GM23338 (cell line): ENCODE measurements around the gene ELMOD2. TPM values are rescaled to one million over a fixed set of nuclear protein-coding genes. Genes with fewer than 3 reads are reported as not detected.

Experiments used
- ATAC-seq: fragments of 200-7000 bp; cut with Tn5 transposase; 3 replicates; pipeline ENCODE4 v1.9.1; 2020
- DNase-seq: peaks from one replicate; pipeline ENCODE4 v3.0.0-alpha.2; 2015; ENCODE audit warnings: low spot score
- H2AFZ ChIP-seq: fragments of 200-600 bp; sonication (generic); 2 replicates; pipeline ENCODE4 v1.8.0; 2016; ENCODE audit warnings: antibody characterized with exemption, mild to moderate bottlenecking, moderate library complexity
- H3F3A ChIP-seq: fragments of 200-600 bp; sonication (generic); replicated peaks from 2 replicates; pipeline ENCODE4 v1.8.0; 2017; ENCODE audit warnings: antibody characterized with exemption, mixed run types, low read depth
- H3K27ac ChIP-seq: fragments of 200-600 bp; sonication (generic); 2 replicates; pipeline ENCODE4 v1.6.1; 2016; ENCODE audit warnings: low read depth
- H3K27me3 ChIP-seq: fragments of 200-600 bp; sonication (generic); 2 replicates; pipeline ENCODE4 v1.8.0; 2016; ENCODE audit warnings: mild to moderate bottlenecking, mixed run types, moderate library complexity; ENCODE audit not compliant: insufficient read depth
- H3K36me3 ChIP-seq: fragments of 200-600 bp; sonication (generic); 2 replicates; pipeline ENCODE4 v1.8.0; 2016; ENCODE audit warnings: mild to moderate bottlenecking; ENCODE audit not compliant: insufficient read depth
- H3K4me1 ChIP-seq: fragments of 200-600 bp; sonication (generic); 2 replicates; pipeline ENCODE4 v1.8.0; 2016; ENCODE audit warnings: mild to moderate bottlenecking, moderate library complexity; ENCODE audit not compliant: insufficient read depth
- H3K4me2 ChIP-seq: fragments of 200-600 bp; sonication (generic); 2 replicates; pipeline ENCODE4 v1.7.1; 2017; ENCODE audit warnings: mixed run types
- H3K4me3 ChIP-seq: fragments of 200-600 bp; sonication (generic); 2 replicates; pipeline ENCODE4 v1.6.1; 2016; ENCODE audit warnings: mixed run types
- H3K79me2 ChIP-seq: fragments of 200-600 bp; sonication (generic); replicated peaks from 2 replicates; pipeline ENCODE4 v1.8.0; 2017; ENCODE audit warnings: mild to moderate bottlenecking; ENCODE audit not compliant: insufficient read depth
- H3K9me2 ChIP-seq: fragments of 200-600 bp; sonication (generic); 2 replicates; pipeline ENCODE4 v1.8.0; 2017; ENCODE audit not compliant: insufficient read depth
- H4K20me1 ChIP-seq: fragments of 200-600 bp; sonication (generic); replicated peaks from 2 replicates; pipeline ENCODE4 v1.8.0; 2017; ENCODE audit warnings: mild to moderate bottlenecking; ENCODE audit not compliant: insufficient read depth
- H3K27ac Mint-ChIP-seq: 2 replicates; pipeline ENCODE4 v1.8.0; 2020; ENCODE audit warnings: inconsistent platforms, mild to moderate bottlenecking, moderate library complexity, mixed read lengths
- H3K27me3 Mint-ChIP-seq: 3 replicates; pipeline ENCODE4 v1.8.0; 2022; ENCODE audit warnings: low read depth, mild to moderate bottlenecking, moderate library complexity, mixed read lengths, inconsistent platforms; ENCODE audit not compliant: insufficient read depth, poor library complexity
- H3K36me3 Mint-ChIP-seq: 3 replicates; pipeline ENCODE4 v1.8.0; 2021; ENCODE audit warnings: low read depth, mild to moderate bottlenecking, inconsistent platforms, moderate library complexity, mixed read lengths
- H3K4me1 Mint-ChIP-seq: 3 replicates; pipeline ENCODE4 v1.8.0; 2020; ENCODE audit warnings: mild to moderate bottlenecking, inconsistent platforms, mixed read lengths
- H3K4me3 Mint-ChIP-seq: 3 replicates; pipeline ENCODE4 v1.8.0; 2021; ENCODE audit warnings: moderate library complexity, mild to moderate bottlenecking, inconsistent platforms, mixed read lengths
- H3K9me3 Mint-ChIP-seq: 3 replicates; pipeline ENCODE4 v1.8.0; 2020; ENCODE audit warnings: moderate library complexity, mild to moderate bottlenecking, inconsistent platforms, mixed read lengths
- EZH2 ChIP-seq: fragments of 200-600 bp; sonication (generic); IDR thresholded peaks from one replicate; pipeline ENCODE4 v1.8.0; 2017; ENCODE audit warnings: antibody characterized with exemption, mild to moderate bottlenecking, low read depth; ENCODE audit not compliant: unreplicated experiment
- EZH2phosphoT487 ChIP-seq: fragments of 200-600 bp; sonication (generic); IDR thresholded peaks from one replicate; pipeline ENCODE4 v1.8.1; 2018; ENCODE audit warnings: antibody characterized with exemption; ENCODE audit not compliant: unreplicated experiment
- JUNB ChIP-seq: IDR thresholded peaks from one replicate; pipeline ENCODE4 v1.6.1; 2016; ENCODE audit warnings: antibody characterized with exemption; ENCODE audit not compliant: unreplicated experiment
- NANOG ChIP-seq: IDR thresholded peaks from 2 replicates; pipeline ENCODE4 v1.6.1; 2016; ENCODE audit warnings: antibody characterized with exemption, borderline replicate concordance
- POLR2AphosphoS5 ChIP-seq: IDR thresholded peaks from 2 replicates; pipeline ENCODE4 v1.6.1; 2016; ENCODE audit warnings: antibody characterized with exemption, low read depth
- STAT1 ChIP-seq: IDR thresholded peaks from one replicate; pipeline ENCODE4 v1.6.1; 2016; ENCODE audit warnings: antibody characterized with exemption; ENCODE audit not compliant: unreplicated experiment
- ZNF331 ChIP-seq: fragments of 250-450 bp; sonication (Bioruptor Pico); IDR thresholded peaks from 2 replicates; pipeline ENCODE4 v1.5.0; 2020; ENCODE audit warnings: low read depth, mild to moderate bottlenecking, moderate library complexity
- polyA plus RNA-seq: library from polyadenylated mRNA; unstranded; fragments of >200 nt; fragmentation: Nextera tagmentation; extraction: Ambion mirVana; gene quantifications from 2 replicates; pipeline ENCODE4 v1.2.1, GENCODE V29; 2016
- total RNA-seq: library from RNA; depleted of rRNA; stranded (reverse); fragments of >200 nt; shearing (Covaris generic); gene quantifications from 2 replicates; pipeline ENCODE4 v1.2.3, GENCODE V29; 2014
- TF ChIP-seq, protein P1 (sequence below): IDR thresholded peaks from one replicate; pipeline ENCODE4 v1.6.1; 2018; ENCODE audit warnings: antibody characterized with exemption; ENCODE audit not compliant: unreplicated experiment
- TF ChIP-seq, protein P2 (sequence below), 2 experiments: fragments of 200-600 bp in 1 of 2; sonication (generic) in 1 of 2; conservative IDR thresholded peaks; 2 replicates each; pipeline versions ENCODE4 v1.5.1 to v1.6.1; 2016 to 2017; ENCODE audit warnings: antibody characterized with exemption in 2 of 2, low read depth in 2 of 2, mild to moderate bottlenecking in 2 of 2, moderate library complexity in 1 of 2

The ELMOD2 gene
- total and polyA plus RNA-seq, 2 experiments from 2014 or later = 17.9 to 28.9 TPM

DNA sequence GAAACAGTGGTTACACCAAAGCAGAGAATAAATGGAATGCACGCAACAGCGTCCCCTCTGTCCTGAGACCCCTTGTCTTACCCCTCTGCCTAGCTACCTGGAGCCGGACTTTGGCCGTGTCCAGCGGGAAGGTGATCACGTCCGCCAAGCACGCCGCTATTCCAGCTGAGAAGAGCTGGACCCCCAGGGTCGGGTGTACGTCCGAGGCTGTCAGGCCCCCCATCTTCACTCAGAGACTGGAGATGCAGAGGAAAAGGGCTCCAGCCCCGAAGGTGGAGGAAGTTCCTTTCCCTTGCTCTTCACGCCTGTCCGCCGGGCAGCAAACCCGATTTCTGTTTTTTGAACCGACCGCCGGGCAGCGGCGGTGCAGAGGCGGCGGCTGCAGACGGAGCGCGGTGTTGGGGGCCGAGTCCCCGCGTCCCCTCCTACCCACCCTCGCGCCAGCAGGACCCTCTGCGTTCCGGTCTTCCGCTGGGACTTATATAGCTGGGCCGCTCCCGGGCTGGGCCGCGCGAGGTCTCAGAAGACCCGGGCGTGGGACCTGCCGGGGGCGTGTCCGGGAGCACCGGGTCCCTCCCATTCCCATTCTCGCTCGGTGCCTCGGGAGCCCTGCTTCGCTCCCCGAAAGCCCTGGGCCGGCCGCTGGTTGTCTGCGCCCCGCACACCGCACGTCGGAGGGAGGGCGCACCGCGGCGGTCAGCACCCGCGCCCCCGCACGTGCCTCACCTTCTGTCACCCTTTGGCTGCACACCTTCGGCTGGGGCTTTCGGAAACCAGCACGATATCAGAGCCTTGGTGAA is 44.7 kb downstream of the ELMOD2 start, which contains the start of gene UCP1:
TSS of gene UCP1 (minus strand) at position 455 of the 800 bp plus-strand sequence. CDS start at position 223, 232 bp downstream.
- H3K4me3 ChIP-seq = peak within 1 kb of the TSS; percentile 78
- peaks cover 10% of the 10 kb centered on the region for H3K4me1 ChIP-seq
- H3K27ac Mint-ChIP-seq = no peak within 1 kb of the TSS
- TF ChIP-seq, protein P1, sequence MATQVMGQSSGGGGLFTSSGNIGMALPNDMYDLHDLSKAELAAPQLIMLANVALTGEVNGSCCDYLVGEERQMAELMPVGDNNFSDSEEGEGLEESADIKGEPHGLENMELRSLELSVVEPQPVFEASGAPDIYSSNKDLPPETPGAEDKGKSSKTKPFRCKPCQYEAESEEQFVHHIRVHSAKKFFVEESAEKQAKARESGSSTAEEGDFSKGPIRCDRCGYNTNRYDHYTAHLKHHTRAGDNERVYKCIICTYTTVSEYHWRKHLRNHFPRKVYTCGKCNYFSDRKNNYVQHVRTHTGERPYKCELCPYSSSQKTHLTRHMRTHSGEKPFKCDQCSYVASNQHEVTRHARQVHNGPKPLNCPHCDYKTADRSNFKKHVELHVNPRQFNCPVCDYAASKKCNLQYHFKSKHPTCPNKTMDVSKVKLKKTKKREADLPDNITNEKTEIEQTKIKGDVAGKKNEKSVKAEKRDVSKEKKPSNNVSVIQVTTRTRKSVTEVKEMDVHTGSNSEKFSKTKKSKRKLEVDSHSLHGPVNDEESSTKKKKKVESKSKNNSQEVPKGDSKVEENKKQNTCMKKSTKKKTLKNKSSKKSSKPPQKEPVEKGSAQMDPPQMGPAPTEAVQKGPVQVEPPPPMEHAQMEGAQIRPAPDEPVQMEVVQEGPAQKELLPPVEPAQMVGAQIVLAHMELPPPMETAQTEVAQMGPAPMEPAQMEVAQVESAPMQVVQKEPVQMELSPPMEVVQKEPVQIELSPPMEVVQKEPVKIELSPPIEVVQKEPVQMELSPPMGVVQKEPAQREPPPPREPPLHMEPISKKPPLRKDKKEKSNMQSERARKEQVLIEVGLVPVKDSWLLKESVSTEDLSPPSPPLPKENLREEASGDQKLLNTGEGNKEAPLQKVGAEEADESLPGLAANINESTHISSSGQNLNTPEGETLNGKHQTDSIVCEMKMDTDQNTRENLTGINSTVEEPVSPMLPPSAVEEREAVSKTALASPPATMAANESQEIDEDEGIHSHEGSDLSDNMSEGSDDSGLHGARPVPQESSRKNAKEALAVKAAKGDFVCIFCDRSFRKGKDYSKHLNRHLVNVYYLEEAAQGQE = no peak
- no peak for TF ChIP-seq POLR2AphosphoS5
- TF ChIP-seq EZH2 = no peak
- TF ChIP-seq JUNB = no peak
- TF ChIP-seq EZH2phosphoT487 = peak; percentile 39
- no peak for TF ChIP-seq STAT1
- TF ChIP-seq, protein P2, sequence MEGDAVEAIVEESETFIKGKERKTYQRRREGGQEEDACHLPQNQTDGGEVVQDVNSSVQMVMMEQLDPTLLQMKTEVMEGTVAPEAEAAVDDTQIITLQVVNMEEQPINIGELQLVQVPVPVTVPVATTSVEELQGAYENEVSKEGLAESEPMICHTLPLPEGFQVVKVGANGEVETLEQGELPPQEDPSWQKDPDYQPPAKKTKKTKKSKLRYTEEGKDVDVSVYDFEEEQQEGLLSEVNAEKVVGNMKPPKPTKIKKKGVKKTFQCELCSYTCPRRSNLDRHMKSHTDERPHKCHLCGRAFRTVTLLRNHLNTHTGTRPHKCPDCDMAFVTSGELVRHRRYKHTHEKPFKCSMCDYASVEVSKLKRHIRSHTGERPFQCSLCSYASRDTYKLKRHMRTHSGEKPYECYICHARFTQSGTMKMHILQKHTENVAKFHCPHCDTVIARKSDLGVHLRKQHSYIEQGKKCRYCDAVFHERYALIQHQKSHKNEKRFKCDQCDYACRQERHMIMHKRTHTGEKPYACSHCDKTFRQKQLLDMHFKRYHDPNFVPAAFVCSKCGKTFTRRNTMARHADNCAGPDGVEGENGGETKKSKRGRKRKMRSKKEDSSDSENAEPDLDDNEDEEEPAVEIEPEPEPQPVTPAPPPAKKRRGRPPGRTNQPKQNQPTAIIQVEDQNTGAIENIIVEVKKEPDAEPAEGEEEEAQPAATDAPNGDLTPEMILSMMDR (conservative IDR thresholded peaks at IDR 0.05; ENCODE audit: low read depth in 2 of 2) = peak; percentile 21 to 27; a peak in 2 of 4 replicates
- no peak for TF ChIP-seq ZNF331
- no peak within 1 kb of the TSS for H3K27ac ChIP-seq
- no peaks in the 10 kb centered on the region; the same call in 2 of the 3 replicates for H3K36me3 Mint-ChIP-seq
- peak within 1 kb of the TSS; percentile 98 for H2AFZ ChIP-seq
- peaks cover 16% of the 10 kb centered on the region for H3K4me1 Mint-ChIP-seq
- H3K36me3 ChIP-seq = no peaks in the 10 kb centered on the region
- H3K4me3 Mint-ChIP-seq = peak within 1 kb of the TSS; percentile 77
- DNase-seq (peak; percentile 85), ATAC-seq (peak; percentile 90)
- no peaks in the 10 kb centered on the region for H3K9me2 ChIP-seq
- H3K27me3 ChIP-seq = peaks cover 67% of the 10 kb centered on the region
- no peaks in the 10 kb centered on the region for H3K79me2 ChIP-seq
- peaks cover 50% of the 10 kb centered on the region for H3K27me3 Mint-ChIP-seq
- no peaks in the 10 kb centered on the region for H3K9me3 Mint-ChIP-seq
- no peaks in the 10 kb centered on the region for H4K20me1 ChIP-seq
- peak within 1 kb of the TSS; percentile 95 for H3K4me2 ChIP-seq
- no peaks in the 10 kb centered on the region for H3F3A ChIP-seq

DNA sequence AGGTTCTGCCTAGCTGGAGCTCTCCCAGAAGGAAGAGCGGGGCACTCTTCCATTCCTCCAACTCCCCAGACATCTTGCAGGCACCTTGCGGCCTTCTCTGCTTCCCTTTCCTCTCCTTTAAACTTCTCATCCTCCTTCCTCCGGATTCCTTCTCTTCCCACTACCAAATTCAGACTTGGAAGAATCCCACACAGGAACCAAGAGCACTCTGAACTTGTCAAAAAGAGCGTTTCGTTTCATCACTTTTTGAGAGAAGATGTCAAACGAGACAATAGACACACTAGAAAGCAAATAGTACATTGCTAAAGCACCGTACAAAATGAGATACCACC is 45.3 kb downstream of the ELMOD2 start:
- Histone ChIP-seq H3K27me3 (peaks cover 67% of the 10 kb centered on the region), H3K4me2 (peak overlapping the region; percentile 95)
- no peak; the same call in 2 of the 3 replicates for ATAC-seq

More for the DNA sequence above, 45.3 kb downstream of the ELMOD2 start:
- Histone ChIP-seq H3K9me2 (no peaks in the 10 kb centered on the region), H3F3A (no peaks in the 10 kb centered on the region), H3K36me3 (no peaks in the 10 kb centered on the region), H3K4me1 (peaks cover 10% of the 10 kb centered on the region), H2AFZ (peak overlapping the region; percentile 98), H4K20me1 (no peaks in the 10 kb centered on the region), H3K27ac (no peak overlapping the region), H3K79me2 (no peaks in the 10 kb centered on the region), H3K4me3 (peak overlapping the region; percentile 78)
- no peak for DNase-seq
- peak overlapping the region; percentile 77 for H3K4me3 Mint-ChIP-seq
- TF ChIP-seq EZH2 (peak; percentile 85), NANOG (no peak)
- H3K27me3 Mint-ChIP-seq = peaks cover 50% of the 10 kb centered on the region
- H3K9me3 Mint-ChIP-seq = no peaks in the 10 kb centered on the region
- H3K4me1 Mint-ChIP-seq = peaks cover 16% of the 10 kb centered on the region
- no peak overlapping the region for H3K27ac Mint-ChIP-seq
- no peaks in the 10 kb centered on the region; the same call in 2 of the 3 replicates for H3K36me3 Mint-ChIP-seq
